NCI-H2171 (cell line): ENCODE results near the gene WNT7A.

Experiments
- DNase-seq: peaks from one replicate; lab custom pipeline; 2025; lab: John Stamatoyannopoulos, UW

The WNT7A gene

DNA sequence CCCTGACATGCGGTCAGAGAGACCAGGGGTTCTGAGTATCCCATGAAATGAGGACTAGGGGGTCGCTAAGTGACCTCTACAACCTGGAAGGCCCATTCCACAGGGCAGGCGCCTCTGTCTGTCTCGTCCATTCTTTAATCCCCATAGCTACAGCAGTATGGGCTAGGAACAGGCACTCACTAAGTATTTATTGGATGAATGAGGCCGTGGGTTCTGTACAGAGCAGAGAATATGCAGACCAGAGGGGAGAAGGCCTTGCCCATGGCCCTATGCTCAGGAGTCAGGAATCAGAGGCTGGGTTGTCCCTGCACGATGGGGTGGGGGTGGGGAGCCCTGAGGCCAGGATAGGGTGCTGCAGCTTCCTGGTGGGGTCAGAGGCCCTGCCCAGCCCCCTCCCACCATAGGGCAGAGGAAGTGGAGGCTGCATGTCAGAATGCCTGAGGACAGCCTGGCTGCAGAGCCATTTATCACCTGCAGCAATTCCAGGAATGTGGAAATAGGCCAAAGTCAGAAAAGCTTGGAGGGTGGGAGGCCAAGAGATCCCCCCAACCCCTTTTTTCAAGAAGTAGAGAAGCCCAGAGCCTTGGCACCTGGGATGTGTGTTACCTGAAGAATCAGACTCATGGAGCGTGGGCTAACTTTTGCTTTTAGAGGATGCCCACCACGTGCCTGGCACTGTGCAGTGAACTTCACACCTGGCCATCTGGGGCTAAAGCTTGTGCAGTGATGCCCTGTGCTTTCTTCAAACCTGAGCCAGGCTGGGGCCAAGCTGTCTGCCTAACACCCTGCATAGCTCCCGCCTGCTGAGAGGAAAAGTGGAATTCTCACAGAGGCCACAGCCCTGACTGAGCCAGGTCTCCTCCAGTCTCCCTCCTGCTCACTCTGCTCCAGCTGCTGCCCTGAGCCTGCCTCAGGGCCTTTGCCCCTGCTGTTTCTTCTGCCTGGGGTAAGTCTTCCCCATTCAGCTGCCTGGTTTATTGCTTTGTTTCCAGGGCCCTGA, 109.4 kb downstream of the WNT7A start:
- DNase-seq = no peak

GRCh38 chr3:13769422-13769821, 110.4 kb downstream of the WNT7A start:
- DNase-seq = no peak

- no peak for DNase-seq
These were observed 111.4 kb downstream of the WNT7A start for GRCh38 chr3:13768453-13768852.

DNA sequence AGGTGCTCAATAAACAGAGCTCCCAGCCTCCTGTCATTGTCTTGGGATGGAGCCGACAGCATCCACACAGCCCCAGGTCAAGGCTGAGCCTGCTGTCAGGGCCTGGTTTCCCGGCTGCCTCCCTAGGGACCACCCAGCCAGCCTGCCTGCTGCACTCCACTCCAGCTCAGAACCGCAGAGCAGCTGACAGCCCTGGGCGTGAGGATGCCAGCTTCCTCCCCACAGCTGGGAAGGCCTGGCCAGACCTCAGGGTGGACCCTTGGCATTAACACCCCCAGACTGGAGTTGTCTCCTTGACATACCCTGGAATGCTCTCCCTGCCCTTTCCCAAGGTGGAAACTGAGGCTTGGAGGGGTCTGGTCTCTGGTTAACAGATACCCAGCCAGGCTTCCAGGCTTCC, 112.0 kb downstream of the WNT7A start:
- DNase-seq = peak; percentile 35

GRCh38 chr3:13767030-13767429, 112.8 kb downstream of the WNT7A start:
- DNase-seq = no peak
